Peyer's patch (tissue), 4 donors: ENCODE measurements around the gene TSPAN9.

Source experiments
- CTCF ChIP-seq, 6 experiments: fragments of 450-650 bp in 4 of 6; fragments of 200-600 bp in 2 of 6; sonication (generic) in 1 of 6; IDR thresholded peaks; one replicate each; pipeline ENCODE4 v1.5.1; 2017 to 2019; ENCODE audit warnings: antibody characterized with exemption in 6 of 6, mild to moderate bottlenecking in 3 of 6, moderate library complexity in 1 of 6
- POLR2A ChIP-seq, 2 donors: fragments of 450-650 bp; IDR thresholded peaks; one replicate each; pipeline ENCODE4 v1.5.1; 2017; ENCODE audit warnings: antibody characterized with exemption in 2 of 2, mild to moderate bottlenecking in 2 of 2, moderate library complexity in 2 of 2

DNA sequence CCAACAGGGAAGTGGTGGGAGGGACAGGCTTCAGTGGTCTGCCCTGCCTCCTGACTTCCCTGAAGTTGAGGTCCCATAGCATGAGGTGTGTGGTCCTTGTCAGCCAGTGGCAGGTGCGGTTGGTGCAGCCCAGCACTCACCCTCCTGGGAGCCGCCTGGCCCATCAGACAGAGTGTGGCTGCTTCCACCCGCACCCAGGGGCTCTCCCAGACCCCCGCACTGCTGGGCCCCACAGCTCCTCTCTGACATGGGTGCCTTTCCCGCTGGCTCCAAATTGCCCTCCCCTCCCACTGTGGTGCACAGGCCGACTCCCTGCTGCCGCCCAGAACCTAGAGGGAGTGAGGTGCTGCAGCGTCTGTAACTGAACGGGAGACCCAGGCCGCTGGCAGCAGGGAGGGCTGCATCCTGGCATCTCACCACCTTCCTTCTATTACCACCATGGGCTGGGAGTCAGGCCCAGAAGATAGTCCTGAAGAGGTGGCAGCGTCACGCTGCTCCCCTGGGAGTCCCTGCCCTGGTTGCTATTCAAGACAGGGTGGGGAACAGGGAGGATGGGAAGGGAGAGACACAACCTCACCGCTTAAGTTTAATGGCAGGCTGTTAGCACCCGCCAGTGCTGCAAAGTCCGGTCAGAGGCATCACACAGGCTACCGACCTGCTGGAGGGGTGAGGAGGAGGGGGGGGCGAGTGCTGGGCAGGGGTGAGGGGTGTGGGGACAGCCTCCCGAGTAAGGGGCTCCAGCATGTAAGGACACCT lies 233.3 kb downstream of the TSPAN9 start:
- TF ChIP-seq CTCF (IDR thresholded peaks at IDR 0.05) (no peak), POLR2A (IDR thresholded peaks at IDR 0.05) (no peak)
